ENCODE data around the gene CTDSPL.

The CTDSPL gene

GRCh38 chr3:37867144-37867543, 5.5 kb downstream of the CTDSPL start:
- H3K36me3 Mint-ChIP-seq (ENCODE audit: low read depth): peaks cover 49% of the 10 kb centered on the region
- peaks cover 38% of the 10 kb centered on the region for H3K9me3 Mint-ChIP-seq
- TF ChIP-seq, protein P1, sequence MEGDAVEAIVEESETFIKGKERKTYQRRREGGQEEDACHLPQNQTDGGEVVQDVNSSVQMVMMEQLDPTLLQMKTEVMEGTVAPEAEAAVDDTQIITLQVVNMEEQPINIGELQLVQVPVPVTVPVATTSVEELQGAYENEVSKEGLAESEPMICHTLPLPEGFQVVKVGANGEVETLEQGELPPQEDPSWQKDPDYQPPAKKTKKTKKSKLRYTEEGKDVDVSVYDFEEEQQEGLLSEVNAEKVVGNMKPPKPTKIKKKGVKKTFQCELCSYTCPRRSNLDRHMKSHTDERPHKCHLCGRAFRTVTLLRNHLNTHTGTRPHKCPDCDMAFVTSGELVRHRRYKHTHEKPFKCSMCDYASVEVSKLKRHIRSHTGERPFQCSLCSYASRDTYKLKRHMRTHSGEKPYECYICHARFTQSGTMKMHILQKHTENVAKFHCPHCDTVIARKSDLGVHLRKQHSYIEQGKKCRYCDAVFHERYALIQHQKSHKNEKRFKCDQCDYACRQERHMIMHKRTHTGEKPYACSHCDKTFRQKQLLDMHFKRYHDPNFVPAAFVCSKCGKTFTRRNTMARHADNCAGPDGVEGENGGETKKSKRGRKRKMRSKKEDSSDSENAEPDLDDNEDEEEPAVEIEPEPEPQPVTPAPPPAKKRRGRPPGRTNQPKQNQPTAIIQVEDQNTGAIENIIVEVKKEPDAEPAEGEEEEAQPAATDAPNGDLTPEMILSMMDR (IDR thresholded peaks at IDR 0.05; ENCODE audit: unreplicated experiment in 3 of 3): no peak
- H3K27me3 Mint-ChIP-seq (ENCODE audit: low read depth): no peaks in the 10 kb centered on the region
- H3K27ac Mint-ChIP-seq: no peak overlapping the region
- H3K4me3 Mint-ChIP-seq: no peak overlapping the region
- H3K4me1 Mint-ChIP-seq: peaks cover 26% of the 10 kb centered on the region

GRCh38 chr3:37871858-37872257, 10.2 kb downstream of the CTDSPL start:
- no peak overlapping the region for H3K27ac Mint-ChIP-seq
- TF ChIP-seq, protein P1 (IDR thresholded peaks at IDR 0.05; ENCODE audit: unreplicated experiment in 3 of 3): no peak
- no peaks in the 10 kb centered on the region for H3K27me3 Mint-ChIP-seq (ENCODE audit: low read depth)
- H3K9me3 Mint-ChIP-seq: peaks cover 44% of the 10 kb centered on the region
- peaks cover 57% of the 10 kb centered on the region for H3K36me3 Mint-ChIP-seq (ENCODE audit: low read depth)
- H3K4me1 Mint-ChIP-seq: no peaks in the 10 kb centered on the region
- H3K4me3 Mint-ChIP-seq: no peak overlapping the region

- H3K27me3 Mint-ChIP-seq (ENCODE audit: low read depth): no peaks in the 10 kb centered on the region
- H3K27ac Mint-ChIP-seq: no peak overlapping the region
- H3K4me1 Mint-ChIP-seq: no peaks in the 10 kb centered on the region
- TF ChIP-seq, protein P1 (IDR thresholded peaks at IDR 0.05; ENCODE audit: unreplicated experiment in 3 of 3): no peak
- peaks cover 45% of the 10 kb centered on the region for H3K9me3 Mint-ChIP-seq
- H3K4me3 Mint-ChIP-seq: no peak overlapping the region
- peaks cover 61% of the 10 kb centered on the region for H3K36me3 Mint-ChIP-seq (ENCODE audit: low read depth)
These were observed 10.9 kb downstream of the CTDSPL start for GRCh38 chr3:37872413-37873160.

DNA sequence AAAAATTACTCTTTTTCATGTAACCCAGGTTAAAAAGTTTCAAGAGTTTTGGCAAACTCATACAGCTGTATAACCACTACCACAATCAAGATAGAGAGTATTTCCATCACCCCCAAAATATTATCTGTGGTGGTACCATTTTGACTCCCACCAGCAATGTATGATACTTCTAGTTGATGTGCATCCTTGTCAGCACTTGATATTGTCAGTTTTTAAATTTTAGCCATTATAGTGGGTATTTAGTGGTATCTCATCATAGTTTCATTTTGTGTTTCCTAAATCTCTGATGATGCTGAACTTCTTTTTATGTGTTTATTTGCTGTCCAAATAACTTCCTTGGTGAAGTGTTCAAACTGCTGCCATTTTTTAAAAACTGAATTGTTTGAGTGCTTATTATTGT, 14.6 kb downstream of the CTDSPL start:
- Mint-ChIP-seq H3K9me3 (peaks cover 22% of the 10 kb centered on the region), H3K4me1 (no peaks in the 10 kb centered on the region), H3K27ac (no peak overlapping the region), H3K4me3 (no peak overlapping the region), H3K27me3 (ENCODE audit: low read depth) (no peaks in the 10 kb centered on the region), H3K36me3 (ENCODE audit: low read depth) (peaks cover 39% of the 10 kb centered on the region)
- TF ChIP-seq, protein P1 (IDR thresholded peaks at IDR 0.05; ENCODE audit: unreplicated experiment in 3 of 3): no peak

- no peak overlapping the region for H3K27ac Mint-ChIP-seq
- no peaks in the 10 kb centered on the region for H3K9me3 Mint-ChIP-seq
- no peaks in the 10 kb centered on the region for H3K27me3 Mint-ChIP-seq (ENCODE audit: low read depth)
- H3K4me1 Mint-ChIP-seq: peaks cover 29% of the 10 kb centered on the region
- no peak overlapping the region for H3K4me3 Mint-ChIP-seq
- TF ChIP-seq, protein P1 (IDR thresholded peaks at IDR 0.05; ENCODE audit: unreplicated experiment in 3 of 3): no peak
- peaks cover 4% of the 10 kb centered on the region for H3K36me3 Mint-ChIP-seq (ENCODE audit: low read depth)
These were observed 21.0 kb downstream of the CTDSPL start for GRCh38 chr3:37882711-37883110.

GRCh38 chr3:37885814-37886213, 24.1 kb downstream of the CTDSPL start:
- peaks cover 48% of the 10 kb centered on the region for H3K4me1 Mint-ChIP-seq

More at GRCh38 chr3:37885814-37886213, 24.1 kb downstream of the CTDSPL start:
- H3K27me3 Mint-ChIP-seq (ENCODE audit: low read depth): no peaks in the 10 kb centered on the region
- H3K9me3 Mint-ChIP-seq: no peaks in the 10 kb centered on the region
- H3K27ac Mint-ChIP-seq: no peak overlapping the region
- H3K4me3 Mint-ChIP-seq: no peak overlapping the region
- TF ChIP-seq, protein P1 (IDR thresholded peaks at IDR 0.05; ENCODE audit: unreplicated experiment in 3 of 3): no peak
- no peaks in the 10 kb centered on the region for H3K36me3 Mint-ChIP-seq (ENCODE audit: low read depth)

Data from nephron (organoid).